Measurements from ENCODE around the gene PLEKHG3. TPM values are rescaled to one million over a fixed set of nuclear protein-coding genes. Genes with fewer than 3 reads are reported as not detected.

Gene PLEKHG3
- total and polyA plus RNA-seq, 2 donors (not counting 1 experiment from before 2014, with no cell fraction given): 0.17 to 3.0 TPM

DNA sequence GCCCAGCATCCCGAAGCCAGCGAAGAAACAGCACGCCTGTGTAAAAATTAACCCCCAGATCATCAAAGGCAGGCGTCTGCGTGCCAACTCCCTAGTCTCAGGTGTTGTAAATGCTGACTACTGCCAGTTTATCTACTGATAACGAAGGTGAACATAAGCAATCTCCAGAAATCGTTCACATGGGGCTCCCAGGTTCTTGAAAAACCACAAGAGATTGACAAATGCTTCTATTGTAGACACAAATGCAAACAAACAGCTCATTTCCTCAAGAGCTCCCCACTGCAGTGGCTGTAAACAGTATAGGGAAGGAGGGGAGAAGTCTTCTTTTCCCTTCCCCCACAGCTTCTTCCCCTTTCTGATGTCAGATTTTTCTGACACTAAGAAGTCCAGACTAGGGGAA lies 5.3 kb upstream of the PLEKHG3 start:
- no peaks in the 10 kb centered on the region for H3K36me3 ChIP-seq (ENCODE audit: control insufficient read depth, insufficient read depth, low read length)
- no peak overlapping the region for H3K27ac ChIP-seq (ENCODE audit: insufficient read depth, low read length)
- H3K9me3 ChIP-seq (ENCODE audit: control insufficient read depth, insufficient read depth, low read depth, low read length): no peaks in the 10 kb centered on the region
- H3K4me3 ChIP-seq (replicated peaks in 1 of 4; ENCODE audit: control extremely low read depth in 1 of 4, insufficient read depth in 1 of 4, low read depth in 3 of 4, low read length in 4 of 4): no peak overlapping the region
- H3K27me3 ChIP-seq (ENCODE audit: control insufficient read depth, insufficient read depth, low read length): peaks cover 39% of the 10 kb centered on the region
- no peak for TF ChIP-seq EZH2 (IDR thresholded peaks at IDR 0.05; ENCODE audit: low read length, missing control alignments)
- TF ChIP-seq, protein P1, sequence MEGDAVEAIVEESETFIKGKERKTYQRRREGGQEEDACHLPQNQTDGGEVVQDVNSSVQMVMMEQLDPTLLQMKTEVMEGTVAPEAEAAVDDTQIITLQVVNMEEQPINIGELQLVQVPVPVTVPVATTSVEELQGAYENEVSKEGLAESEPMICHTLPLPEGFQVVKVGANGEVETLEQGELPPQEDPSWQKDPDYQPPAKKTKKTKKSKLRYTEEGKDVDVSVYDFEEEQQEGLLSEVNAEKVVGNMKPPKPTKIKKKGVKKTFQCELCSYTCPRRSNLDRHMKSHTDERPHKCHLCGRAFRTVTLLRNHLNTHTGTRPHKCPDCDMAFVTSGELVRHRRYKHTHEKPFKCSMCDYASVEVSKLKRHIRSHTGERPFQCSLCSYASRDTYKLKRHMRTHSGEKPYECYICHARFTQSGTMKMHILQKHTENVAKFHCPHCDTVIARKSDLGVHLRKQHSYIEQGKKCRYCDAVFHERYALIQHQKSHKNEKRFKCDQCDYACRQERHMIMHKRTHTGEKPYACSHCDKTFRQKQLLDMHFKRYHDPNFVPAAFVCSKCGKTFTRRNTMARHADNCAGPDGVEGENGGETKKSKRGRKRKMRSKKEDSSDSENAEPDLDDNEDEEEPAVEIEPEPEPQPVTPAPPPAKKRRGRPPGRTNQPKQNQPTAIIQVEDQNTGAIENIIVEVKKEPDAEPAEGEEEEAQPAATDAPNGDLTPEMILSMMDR (conservative IDR thresholded peaks at IDR 0.05 in 1 of 2, IDR thresholded peaks at IDR 0.05 in 1 of 2; ENCODE audit: low read depth in 1 of 2, low read length in 2 of 2): no peak
- H3K4me1 ChIP-seq (ENCODE audit: control insufficient read depth, extremely low read depth, insufficient read depth, low read length): no peaks in the 10 kb centered on the region
- no peak for DNase-seq (ENCODE audit: low read depth in 2 of 2)
- no peak overlapping the region for H2AFZ ChIP-seq (ENCODE audit: low read length)
- H4K20me1 ChIP-seq (ENCODE audit: control insufficient read depth, extremely low read depth, insufficient read depth, low read length): no peaks in the 10 kb centered on the region
- H3K79me2 ChIP-seq (ENCODE audit: control insufficient read depth, insufficient read depth, low read length): no peaks in the 10 kb centered on the region
- no peak overlapping the region for H3K9ac ChIP-seq (ENCODE audit: insufficient read depth, low read length)
- no peak overlapping the region for H3K4me2 ChIP-seq (ENCODE audit: extremely low read depth, insufficient read depth, low read length)

DNA sequence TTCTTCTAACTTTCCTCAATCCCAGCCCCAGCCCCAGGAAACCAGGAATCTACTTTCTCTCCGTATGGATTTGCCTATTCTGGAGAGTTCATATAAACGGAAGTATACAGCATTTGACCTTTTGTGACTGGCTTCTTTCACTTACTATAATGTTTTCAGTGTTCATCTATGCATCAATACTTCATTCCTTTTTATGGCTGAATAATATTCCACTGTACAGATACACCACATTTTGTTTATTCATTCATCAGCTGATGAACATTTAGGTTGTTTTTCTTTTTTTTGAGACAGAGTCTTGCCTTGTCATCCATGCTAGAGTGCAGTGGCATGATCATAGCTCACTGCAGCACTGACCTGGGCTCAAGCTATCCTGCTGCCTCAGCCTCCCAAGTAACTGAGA lies 3.9 kb upstream of the PLEKHG3 start:
- no peak for DNase-seq (ENCODE audit: low read depth in 2 of 2)
- no peaks in the 10 kb centered on the region for H3K36me3 ChIP-seq (ENCODE audit: control insufficient read depth, insufficient read depth, low read length)
- no peak overlapping the region for H3K4me3 ChIP-seq (replicated peaks in 1 of 4; ENCODE audit: control extremely low read depth in 1 of 4, insufficient read depth in 1 of 4, low read depth in 3 of 4, low read length in 4 of 4)
- peaks cover 28% of the 10 kb centered on the region for H3K27me3 ChIP-seq (ENCODE audit: control insufficient read depth, insufficient read depth, low read length)
- no peaks in the 10 kb centered on the region for H4K20me1 ChIP-seq (ENCODE audit: control insufficient read depth, extremely low read depth, insufficient read depth, low read length)
- H3K9me3 ChIP-seq (ENCODE audit: control insufficient read depth, insufficient read depth, low read depth, low read length): no peaks in the 10 kb centered on the region
- no peak overlapping the region for H2AFZ ChIP-seq (ENCODE audit: low read length)
- no peaks in the 10 kb centered on the region for H3K79me2 ChIP-seq (ENCODE audit: control insufficient read depth, insufficient read depth, low read length)
- H3K27ac ChIP-seq (ENCODE audit: insufficient read depth, low read length): no peak overlapping the region
- TF ChIP-seq, protein P1 (conservative IDR thresholded peaks at IDR 0.05 in 1 of 2, IDR thresholded peaks at IDR 0.05 in 1 of 2; ENCODE audit: low read depth in 1 of 2, low read length in 2 of 2): no peak
- TF ChIP-seq EZH2 (IDR thresholded peaks at IDR 0.05; ENCODE audit: low read length, missing control alignments): no peak
- H3K4me1 ChIP-seq (ENCODE audit: control insufficient read depth, extremely low read depth, insufficient read depth, low read length): peaks cover 1% of the 10 kb centered on the region
- H3K4me2 ChIP-seq (ENCODE audit: extremely low read depth, insufficient read depth, low read length): no peak overlapping the region
- no peak overlapping the region for H3K9ac ChIP-seq (ENCODE audit: insufficient read depth, low read length)

DNA sequence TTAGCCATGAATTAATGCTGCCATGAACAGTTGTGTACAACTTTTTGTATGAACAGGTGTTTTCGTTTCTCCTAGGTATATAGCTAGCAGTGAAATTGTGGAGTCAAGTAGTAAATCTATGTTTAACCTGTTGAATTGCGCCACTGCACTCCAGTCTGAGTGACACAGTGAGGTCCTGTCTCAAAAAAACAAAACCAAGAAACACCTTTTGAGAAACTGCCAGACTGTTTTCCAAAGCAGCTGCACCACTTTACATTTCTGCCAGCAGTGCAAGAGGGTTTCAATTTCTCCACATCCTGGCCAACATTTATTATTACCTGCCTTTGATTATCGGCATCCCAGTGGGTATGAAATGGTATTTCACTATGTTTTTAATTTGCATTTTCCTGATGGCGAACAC lies 3.3 kb upstream of the PLEKHG3 start:
- no peak for TF ChIP-seq EZH2 (IDR thresholded peaks at IDR 0.05; ENCODE audit: low read length, missing control alignments)
- TF ChIP-seq, protein P1 (conservative IDR thresholded peaks at IDR 0.05 in 1 of 2, IDR thresholded peaks at IDR 0.05 in 1 of 2; ENCODE audit: low read depth in 1 of 2, low read length in 2 of 2): no peak
- no peaks in the 10 kb centered on the region for H3K9me3 ChIP-seq (ENCODE audit: control insufficient read depth, insufficient read depth, low read depth, low read length)
- H3K27ac ChIP-seq (ENCODE audit: insufficient read depth, low read length): no peak overlapping the region
- H3K4me2 ChIP-seq (ENCODE audit: extremely low read depth, insufficient read depth, low read length): no peak overlapping the region
- DNase-seq (ENCODE audit: low read depth in 2 of 2): no peak
- no peak overlapping the region for H3K4me3 ChIP-seq (replicated peaks in 1 of 4; ENCODE audit: control extremely low read depth in 1 of 4, insufficient read depth in 1 of 4, low read depth in 3 of 4, low read length in 4 of 4)
- H3K9ac ChIP-seq (ENCODE audit: insufficient read depth, low read length): no peak overlapping the region
- H3K4me1 ChIP-seq (ENCODE audit: control insufficient read depth, extremely low read depth, insufficient read depth, low read length): peaks cover 4% of the 10 kb centered on the region
- H3K27me3 ChIP-seq (ENCODE audit: control insufficient read depth, insufficient read depth, low read length): peaks cover 28% of the 10 kb centered on the region
- H4K20me1 ChIP-seq (ENCODE audit: control insufficient read depth, extremely low read depth, insufficient read depth, low read length): no peaks in the 10 kb centered on the region
- no peak overlapping the region for H2AFZ ChIP-seq (ENCODE audit: low read length)
- H3K79me2 ChIP-seq (ENCODE audit: control insufficient read depth, insufficient read depth, low read length): no peaks in the 10 kb centered on the region
- no peaks in the 10 kb centered on the region for H3K36me3 ChIP-seq (ENCODE audit: control insufficient read depth, insufficient read depth, low read length)

Measured in fibroblast of lung (primary cell).